NCI-H2107 treated with DMSO at 0.1 percent for 48 hours (cell line): Measurements from ENCODE around the gene SKP1.

Experiments used
- DNase-seq: peaks from one replicate; lab custom pipeline; 2025; ENCODE audit not compliant: unreplicated experiment; lab: John Stamatoyannopoulos, UW

Gene SKP1

GRCh38 chr5:134130239-134130945 lies 46.4 kb downstream of the SKP1 start:
- DNase-seq, result no peak

GRCh38 chr5:134129411-134130238 lies 47.1 kb downstream of the SKP1 start:
- no peak for DNase-seq

- DNase-seq, result no peak
Observed at GRCh38 chr5:134128648-134128995, 48.1 kb downstream of the SKP1 start.

GRCh38 chr5:134127988-134128647 lies 48.6 kb downstream of the SKP1 start:
- no peak for DNase-seq

- no peak for DNase-seq
Observed at GRCh38 chr5:134127376-134127861, 49.3 kb downstream of the SKP1 start.

- no peak for DNase-seq
Observed at GRCh38 chr5:134125039-134126015, 51.4 kb downstream of the SKP1 start.

GRCh38 chr5:134124289-134125038 lies 52.3 kb downstream of the SKP1 start:
- no peak for DNase-seq

- DNase-seq, result no peak
Observed at GRCh38 chr5:134123360-134123759, 53.4 kb downstream of the SKP1 start.

- no peak for DNase-seq
Observed at GRCh38 chr5:134122530-134122929, 54.2 kb downstream of the SKP1 start.

GRCh38 chr5:134120386-134121138 lies 56.2 kb downstream of the SKP1 start:
- DNase-seq, result no peak

GRCh38 chr5:134119720-134120119 lies 57.0 kb downstream of the SKP1 start:
- no peak for DNase-seq

- DNase-seq, result no peak
Observed at GRCh38 chr5:134118212-134118835, 58.4 kb downstream of the SKP1 start.

GRCh38 chr5:134116789-134117761 lies 59.7 kb downstream of the SKP1 start:
- DNase-seq, result no peak

- DNase-seq, result no peak
Observed at GRCh38 chr5:134116286-134116685, 60.5 kb downstream of the SKP1 start.

- no peak for DNase-seq
Observed at GRCh38 chr5:134115806-134116175, 61.0 kb downstream of the SKP1 start.

GRCh38 chr5:134114886-134115805 lies 61.6 kb downstream of the SKP1 start:
- no peak for DNase-seq
